Hepatocyte (in vitro differentiated cells): ENCODE measurements around the gene MB. TPM values are rescaled to one million over a fixed set of nuclear protein-coding genes. Genes with fewer than 3 reads are reported as not detected.
A peak's percentile ranks its signal among the peaks of the same experiment; 100 is the strongest.

Experiments used
- DNase-seq: peaks from one replicate; pipeline ENCODE4 v3.0.0-alpha.2; 2016; ENCODE audit warnings: low spot score
- H2AFZ ChIP-seq: fragments of 200-600 bp; sonication (generic); 2 replicates; pipeline ENCODE4 v1.6.0; 2016; ENCODE audit warnings: antibody characterized with exemption, mild to moderate bottlenecking
- H3K27ac ChIP-seq: fragments of 200-600 bp; sonication (generic); 2 replicates; pipeline ENCODE4 v1.5.1; 2016; ENCODE audit warnings: mild to moderate bottlenecking
- H3K27me3 ChIP-seq: fragments of 200-600 bp; sonication (generic); 2 replicates; pipeline ENCODE4 v1.6.1; 2016
- H3K36me3 ChIP-seq: fragments of 200-600 bp; sonication (generic); replicated peaks from 2 replicates; pipeline ENCODE4 v1.5.1; 2016; ENCODE audit warnings: low read depth; ENCODE audit not compliant: insufficient read depth
- H3K4me1 ChIP-seq: fragments of 200-600 bp; sonication (generic); 2 replicates; pipeline ENCODE4 v1.5.1; 2016; ENCODE audit warnings: mild to moderate bottlenecking, moderate library complexity; ENCODE audit not compliant: insufficient read depth
- H3K4me2 ChIP-seq: fragments of 200-600 bp; sonication (generic); 2 replicates; pipeline ENCODE4 v1.6.0; 2016
- H3K4me3 ChIP-seq: fragments of 200-600 bp; sonication (generic); 2 replicates; pipeline ENCODE4 v1.5.1; 2016; ENCODE audit warnings: mild to moderate bottlenecking
- H3K79me2 ChIP-seq: fragments of 200-600 bp; sonication (generic); 2 replicates; pipeline ENCODE4 v1.6.0; 2017; ENCODE audit warnings: mild to moderate bottlenecking
- H3K9me2 ChIP-seq: fragments of 200-600 bp; sonication (generic); replicated peaks from 2 replicates; pipeline ENCODE4 v1.6.0; 2017; ENCODE audit warnings: mild to moderate bottlenecking; ENCODE audit not compliant: insufficient read depth
- H3K9me3 ChIP-seq: fragments of 200-600 bp; sonication (generic); 2 replicates; pipeline ENCODE4 v1.5.1; 2016; ENCODE audit warnings: low read depth, mild to moderate bottlenecking
- H4K20me1 ChIP-seq: fragments of 200-600 bp; sonication (generic); 2 replicates; pipeline ENCODE4 v1.6.0; 2016; ENCODE audit warnings: mild to moderate bottlenecking; ENCODE audit not compliant: insufficient read depth, poor library complexity, severe bottlenecking
- CTCF ChIP-seq: fragments of 200-600 bp; sonication (generic); IDR thresholded peaks from 2 replicates; pipeline ENCODE4 v1.5.1; 2016; ENCODE audit warnings: antibody characterized with exemption, mild to moderate bottlenecking; ENCODE audit not compliant: poor library complexity
- EZH2 ChIP-seq: fragments of 200-600 bp; sonication (generic); IDR thresholded peaks from 2 replicates; pipeline ENCODE4 v1.6.1; 2016; ENCODE audit warnings: antibody characterized with exemption, mild to moderate bottlenecking, borderline replicate concordance
- EZH2phosphoT487 ChIP-seq: fragments of 200-600 bp; sonication (generic); IDR thresholded peaks from one replicate; pipeline ENCODE4 v1.6.1; 2018; ENCODE audit warnings: antibody characterized with exemption, mild to moderate bottlenecking, low read depth, moderate library complexity; ENCODE audit not compliant: unreplicated experiment, severe bottlenecking
- WGBS: methylation state at CpG from one replicate; pipeline ENCODE4 v1.1.6; 2016; ENCODE audit warnings: low lambda C conversion rate; ENCODE audit errors: missing lambda C conversion rate; 5-methylcytosine and 5-hydroxymethylcytosine counted together
- polyA plus RNA-seq: library from polyadenylated mRNA; unstranded; fragments of >200 nt; fragmentation: Nextera tagmentation; extraction: Ambion mirVana; gene quantifications from 2 replicates; pipeline ENCODE4 v1.2.1, GENCODE V29; 2016
- total RNA-seq: library from RNA; depleted of rRNA; stranded (reverse); fragments of >200 nt; gene quantifications from 2 replicates; pipeline ENCODE4 v1.2.3, GENCODE V29; 2014

MB gene
- total and polyA plus RNA-seq, 2 experiments from 2014 or later = 0.64 TPM; not detected in 1

- H3K9me2 ChIP-seq = no peaks in the 10 kb centered on the region
- no peaks in the 10 kb centered on the region for H3K36me3 ChIP-seq
- H3K79me2 ChIP-seq = no peaks in the 10 kb centered on the region
- H3K4me1 ChIP-seq = no peaks in the 10 kb centered on the region
- no peak overlapping the region for H2AFZ ChIP-seq
- no peak overlapping the region for H3K4me2 ChIP-seq
- no peaks in the 10 kb centered on the region for H3K27me3 ChIP-seq
- H3K27ac ChIP-seq = no peak overlapping the region
- no peak for DNase-seq
- H3K4me3 ChIP-seq = no peak overlapping the region
- H3K9me3 ChIP-seq = no peaks in the 10 kb centered on the region
- TF ChIP-seq CTCF (no peak), EZH2phosphoT487 (no peak), EZH2 (no peak)
- no peaks in the 10 kb centered on the region for H4K20me1 ChIP-seq
- 72% methylated on average over 2 of the region's 2 CpGs for WGBS
Measured at GRCh38 chr22:35605369-35605680, 11.8 kb downstream of the MB start.

- Histone ChIP-seq H3K27me3 (no peaks in the 10 kb centered on the region), H3K9me3 (no peaks in the 10 kb centered on the region), H3K27ac (no peak overlapping the region), H3K36me3 (no peaks in the 10 kb centered on the region), H3K79me2 (no peaks in the 10 kb centered on the region), H4K20me1 (no peaks in the 10 kb centered on the region), H3K4me3 (no peak overlapping the region), H3K4me2 (no peak overlapping the region), H2AFZ (no peak overlapping the region), H3K9me2 (no peaks in the 10 kb centered on the region), H3K4me1 (no peaks in the 10 kb centered on the region)
- TF ChIP-seq CTCF = no peak
- TF ChIP-seq EZH2 = no peak
- TF ChIP-seq EZH2phosphoT487 = no peak
- DNase-seq = peak; percentile 44
- WGBS = 62% methylated on average over 9 of the region's 9 CpGs
Measured at GRCh38 chr22:35604621-35605368, 12.3 kb downstream of the MB start.

- Histone ChIP-seq H3K4me1 (no peaks in the 10 kb centered on the region), H3K4me3 (no peak overlapping the region), H3K79me2 (no peaks in the 10 kb centered on the region), H3K9me3 (no peaks in the 10 kb centered on the region), H3K9me2 (no peaks in the 10 kb centered on the region), H3K4me2 (no peak overlapping the region), H3K27ac (no peak overlapping the region), H4K20me1 (no peaks in the 10 kb centered on the region), H3K36me3 (no peaks in the 10 kb centered on the region), H2AFZ (no peak overlapping the region), H3K27me3 (no peaks in the 10 kb centered on the region)
- WGBS = 70% methylated on average over 9 of the region's 9 CpGs
- DNase-seq = peak; percentile 57
- TF ChIP-seq CTCF (no peak), EZH2 (no peak), EZH2phosphoT487 (no peak)
Measured at GRCh38 chr22:35601743-35602615, 15.2 kb downstream of the MB start.
